ENCODE results near the gene PACC1. TPM values are rescaled to one million over a fixed set of nuclear protein-coding genes. Genes with fewer than 3 reads are reported as not detected.
"Not testable (repeated sequence)": the region's sequence is repeated elsewhere in the genome, so short reads cannot be mapped to it uniquely, and the experiment has no call there.

Gene PACC1
- total RNA-seq, 1 donor from 2014 or later: 19.7 TPM

GRCh38 chr1:212351588-212352362, 62.9 kb downstream of the PACC1 start:
- intact Hi-C loops (cut with micrococcal nuclease): no loop called here

DNA sequence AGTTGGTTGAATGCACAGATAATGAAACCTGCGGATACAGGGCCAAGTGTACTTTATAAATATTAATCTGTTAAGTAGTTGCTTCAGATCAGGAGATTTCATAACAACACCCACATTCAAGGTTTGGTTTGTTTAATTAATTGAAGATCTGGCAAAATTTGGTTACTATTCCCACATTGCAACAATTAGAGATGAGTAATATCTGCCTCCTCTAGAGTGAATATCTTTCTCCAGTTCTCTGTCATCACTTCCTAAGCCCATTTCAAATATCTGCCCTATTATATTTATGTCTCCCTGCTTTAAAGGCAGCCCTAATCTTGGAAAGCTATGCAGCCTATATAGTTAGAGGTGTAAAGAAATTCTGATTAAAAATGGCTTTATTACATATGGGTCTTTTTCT, 68.1 kb downstream of the PACC1 start:
- intact Hi-C loops (cut with micrococcal nuclease): no loop called here

DNA sequence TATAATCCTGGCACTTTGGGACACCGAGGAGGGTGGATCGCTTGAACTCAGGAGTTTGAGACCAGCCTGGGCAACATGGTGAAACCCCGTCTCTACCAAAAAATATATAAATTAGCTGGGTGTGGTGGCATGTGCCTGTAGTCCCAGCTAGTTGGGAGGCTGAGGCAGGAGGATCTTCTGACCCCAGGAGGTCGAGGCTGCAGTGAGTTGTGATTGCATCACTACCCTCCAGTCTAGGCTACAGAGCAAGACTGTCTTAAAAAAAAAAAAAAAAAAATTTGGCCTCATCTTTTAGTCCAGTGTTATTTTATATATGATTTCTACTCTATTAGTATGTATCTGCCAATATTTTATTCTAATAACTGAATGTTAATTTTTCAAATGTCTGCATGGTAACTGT, 69.8 kb downstream of the PACC1 start:
- intact Hi-C loops (cut with micrococcal nuclease): no loop called here

GRCh38 chr1:212341090-212341489, 73.6 kb downstream of the PACC1 start:
- intact Hi-C loops (cut with micrococcal nuclease): no loop called here

DNA sequence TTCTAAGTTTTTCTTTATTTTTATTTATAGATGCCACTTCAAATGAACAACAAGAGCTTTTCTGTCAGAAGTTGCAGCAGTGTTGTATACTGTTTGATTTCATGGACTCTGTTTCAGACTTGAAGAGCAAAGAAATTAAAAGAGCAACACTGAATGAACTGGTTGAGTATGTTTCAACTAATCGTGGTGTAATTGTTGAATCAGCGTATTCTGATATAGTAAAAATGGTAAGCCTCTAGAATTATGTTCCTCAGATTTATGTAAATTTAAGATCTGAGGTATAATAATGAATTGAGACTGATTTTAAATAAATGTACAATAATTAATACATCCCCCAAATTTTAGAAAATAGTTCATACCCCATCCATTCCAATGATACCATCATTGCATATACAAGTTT, 85.6 kb downstream of the PACC1 start:
- intact Hi-C loops (cut with micrococcal nuclease): no loop called here

- intact Hi-C loops (cut with micrococcal nuclease): no loop called here
Observed at GRCh38 chr1:212328248-212328647, 86.4 kb downstream of the PACC1 start.

DNA sequence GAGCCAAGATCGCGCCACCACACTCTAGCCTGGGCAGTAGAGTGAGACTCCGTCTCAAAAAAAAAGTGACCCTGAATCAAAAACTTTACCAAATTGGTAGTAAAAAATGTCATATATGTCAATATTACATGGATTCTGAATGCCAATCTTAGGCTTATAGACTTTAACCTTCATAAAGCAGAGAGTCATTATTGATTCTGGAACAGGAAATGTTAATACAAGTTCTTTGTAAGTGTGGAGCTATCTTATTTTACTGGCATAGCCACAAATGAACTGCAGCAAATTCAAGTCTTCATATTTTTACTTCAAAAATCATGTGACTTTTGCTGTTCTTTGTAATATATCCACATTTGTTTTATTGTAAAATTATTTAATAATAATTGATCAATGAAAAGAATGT, 88.1 kb downstream of the PACC1 start:
- intact Hi-C loops (cut with micrococcal nuclease): no loop called here

- intact Hi-C loops (cut with micrococcal nuclease): no loop called here
Observed at GRCh38 chr1:212323066-212323465, 91.6 kb downstream of the PACC1 start.

DNA sequence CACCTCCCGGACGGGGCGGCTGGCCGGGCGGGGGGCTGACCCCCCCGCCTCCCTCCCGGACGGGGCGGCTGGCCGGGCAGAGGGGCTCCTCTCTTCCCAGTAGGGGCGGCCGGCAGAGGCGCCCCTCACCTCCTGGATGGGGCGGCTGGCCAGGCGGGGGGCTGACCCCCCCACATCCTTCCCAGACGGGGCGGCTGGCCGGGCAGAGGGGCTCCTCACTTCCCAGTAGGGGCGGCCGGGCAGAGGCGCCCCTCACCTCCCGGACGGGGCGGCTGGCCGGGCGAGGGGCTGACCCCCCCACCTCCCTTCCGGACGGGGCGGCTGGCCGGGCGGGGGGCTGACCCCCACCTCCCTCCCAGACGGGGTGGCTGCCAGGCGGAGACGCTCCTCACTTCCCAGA, 93.7 kb downstream of the PACC1 start:
- intact Hi-C loops (cut with micrococcal nuclease): not testable (repeated sequence)

GRCh38 chr1:212317916-212318315, 96.8 kb downstream of the PACC1 start:
- intact Hi-C loops (cut with micrococcal nuclease): loop anchor here (5.0 kb wide), 1 partner anchor 44 kb away; no protein-coding TSS in a partner anchor

- intact Hi-C loops (cut with micrococcal nuclease): loop anchor here (1.0 to 5.0 kb wide), 2 partner anchors 46 to 246 kb away; no protein-coding TSS in a partner anchor
Observed at GRCh38 chr1:212315907-212316306, 98.8 kb downstream of the PACC1 start.

GRCh38 chr1:212315184-212315583, 99.5 kb downstream of the PACC1 start:
- intact Hi-C loops (cut with micrococcal nuclease): loop anchor here (5.0 kb wide), 1 partner anchor 47 kb away; no protein-coding TSS in a partner anchor

Other genes starting within 250 kb of the PACC1 start
- gene PPP2R5A, start 129.5 kb downstream of the PACC1 start, total RNA-seq: 47.2 and 51.2 TPM in 2 replicates
- gene NENF, start 18.0 kb upstream of the PACC1 start, total RNA-seq: 19.5 and 19.7 TPM in 2 replicates
- gene ATF3, start 193.9 kb upstream of the PACC1 start, total RNA-seq: 13.8 and 17.8 TPM in 2 replicates